Activated CD4-positive, alpha-beta T cell treated with anti-CD3 and anti-CD28 coated beads for 24 hours (primary cell): Measurements from ENCODE around the gene OTOF.

Experiments used
- DNase-seq, 2 donors: peaks; one replicate each; pipeline ENCODE4 v3.0.0-alpha.2; 2020; ENCODE audit warnings: low read depth in 2 of 2

The OTOF gene

GRCh38 chr2:26500406-26500805, 22.5 kb upstream of the OTOF start:
- DNase-seq: no peak

- DNase-seq: no peak
Measured at GRCh38 chr2:26495705-26496297, 17.9 kb upstream of the OTOF start.

- DNase-seq: no peak
Measured at GRCh38 chr2:26494891-26495290, 17.0 kb upstream of the OTOF start.

- DNase-seq: no peak
Measured at GRCh38 chr2:26494199-26494598, 16.3 kb upstream of the OTOF start.

GRCh38 chr2:26493566-26493965, 15.6 kb upstream of the OTOF start:
- DNase-seq: no peak

GRCh38 chr2:26492749-26493515, 15.0 kb upstream of the OTOF start:
- no peak for DNase-seq

- DNase-seq: no peak
Measured at GRCh38 chr2:26491563-26492167, 13.7 kb upstream of the OTOF start.

- DNase-seq: no peak
Measured at GRCh38 chr2:26489213-26489850, 11.4 kb upstream of the OTOF start.

- DNase-seq: no peak
Measured at GRCh38 chr2:26488463-26489212, 10.7 kb upstream of the OTOF start.

- no peak for DNase-seq
Measured at GRCh38 chr2:26487192-26487591, 9.3 kb upstream of the OTOF start.

GRCh38 chr2:26486789-26487188, 8.9 kb upstream of the OTOF start:
- no peak for DNase-seq

- DNase-seq: no peak
Measured at GRCh38 chr2:26485725-26486418, 7.9 kb upstream of the OTOF start.

- DNase-seq: no peak
Measured at GRCh38 chr2:26485099-26485498, 7.2 kb upstream of the OTOF start.

GRCh38 chr2:26484579-26484978, 6.7 kb upstream of the OTOF start:
- no peak for DNase-seq

- DNase-seq: no peak
Measured at GRCh38 chr2:26483957-26484565, 6.1 kb upstream of the OTOF start.

GRCh38 chr2:26483516-26483915, 5.6 kb upstream of the OTOF start:
- no peak for DNase-seq

GRCh38 chr2:26483027-26483326, 5.1 kb upstream of the OTOF start:
- DNase-seq: no peak

GRCh38 chr2:26482211-26483026, 4.5 kb upstream of the OTOF start:
- no peak for DNase-seq

- DNase-seq: no peak
Measured at GRCh38 chr2:26481706-26482105, 3.8 kb upstream of the OTOF start.
